GM21528 (cell line): Measurements from ENCODE around the gene MAPKAPK2.

Experiments used
- ATAC-seq: cut with Tn5 transposase; IDR thresholded peaks from one replicate; pipeline ENCODE4 v1.9.1; 2021; ENCODE audit warnings: mild to moderate bottlenecking, moderate library complexity; ENCODE audit not compliant: unreplicated experiment, low FRiP score

Gene MAPKAPK2

DNA sequence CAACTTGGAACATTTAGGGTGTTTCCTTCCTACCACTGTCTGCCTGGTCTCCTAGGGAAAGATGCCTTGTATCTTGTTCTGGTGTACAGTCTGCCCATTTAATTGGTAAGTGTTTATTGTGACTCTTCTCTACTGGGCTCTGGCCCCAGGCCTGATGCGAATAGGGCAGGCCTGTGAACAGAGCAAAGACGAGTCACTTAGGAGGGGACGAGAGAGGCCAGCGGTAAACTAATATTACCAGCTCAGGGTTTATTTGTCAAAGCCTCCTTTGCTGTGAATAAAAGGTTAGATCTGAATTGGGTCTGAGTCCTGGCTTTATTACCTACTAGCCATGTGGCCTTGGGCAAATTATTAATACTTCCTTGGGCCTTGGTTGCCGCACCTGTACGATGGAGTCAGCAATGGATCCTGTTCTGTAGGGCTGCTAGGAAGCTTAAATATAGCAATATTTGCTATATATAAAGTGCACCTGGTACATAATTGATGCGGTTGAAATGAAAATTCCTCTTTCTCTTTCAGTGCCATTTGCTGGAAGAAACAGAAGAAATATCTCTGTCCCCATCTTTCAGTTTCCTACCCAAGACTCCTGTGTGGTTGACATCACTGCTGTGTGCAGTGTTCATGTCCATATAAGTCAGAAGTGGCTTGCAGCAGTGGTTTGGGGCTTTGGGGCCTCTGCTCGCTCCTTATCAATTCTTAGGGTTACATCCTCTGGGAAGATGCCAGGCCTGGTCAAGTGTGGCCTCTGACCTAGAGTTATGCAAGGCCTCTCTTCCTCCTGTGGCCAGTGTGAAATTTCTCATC is 32.4 kb downstream of the MAPKAPK2 start:
- ATAC-seq: peak; percentile 67

DNA sequence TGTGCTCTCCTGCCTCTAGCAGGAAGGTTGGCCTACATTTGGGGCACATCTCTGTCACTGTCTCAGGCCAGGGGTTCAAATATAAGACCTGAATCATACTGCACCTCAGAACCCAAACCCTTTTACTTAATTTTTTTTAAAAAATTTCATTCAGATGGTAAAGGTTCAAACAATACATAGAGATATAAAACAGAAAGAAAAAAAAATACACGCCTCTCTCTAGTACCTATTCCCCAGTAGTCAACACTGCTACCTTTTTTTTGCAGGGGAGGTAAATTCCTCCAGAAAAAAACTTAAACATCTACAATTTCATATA is 32.9 kb downstream of the MAPKAPK2 start:
- no peak for ATAC-seq

DNA sequence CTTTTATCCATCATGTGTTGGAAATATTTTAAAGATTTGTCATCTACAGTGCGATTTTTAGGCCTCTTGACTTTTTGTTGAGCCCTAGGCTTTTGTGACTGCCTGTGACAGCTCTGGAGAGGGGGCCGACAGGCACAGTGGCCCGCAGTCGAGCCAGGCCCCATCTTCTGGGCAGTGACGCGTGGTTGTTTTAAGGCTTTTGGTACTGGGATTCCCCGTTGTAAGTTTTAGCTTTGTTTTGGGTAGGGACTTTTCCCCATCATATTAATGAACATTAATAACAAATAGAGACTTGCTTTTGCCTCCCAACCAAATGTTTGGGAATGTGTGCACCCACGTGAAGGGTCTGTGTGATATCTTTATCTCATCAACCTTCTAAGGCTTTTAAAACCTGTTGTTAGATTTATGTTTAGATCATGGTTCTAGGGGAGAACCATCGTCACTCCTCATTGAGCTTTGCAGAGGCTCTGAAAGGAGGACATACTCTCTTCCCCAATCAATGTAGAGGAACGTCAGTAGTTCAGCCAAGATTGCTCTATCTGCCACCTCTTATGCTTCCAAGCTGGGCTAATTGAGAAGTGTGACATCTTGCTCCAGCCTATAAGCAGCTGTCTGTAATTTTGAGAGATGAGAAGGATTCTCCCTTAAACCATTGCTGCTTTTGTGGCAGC is 34.6 kb downstream of the MAPKAPK2 start:
- no peak for ATAC-seq

DNA sequence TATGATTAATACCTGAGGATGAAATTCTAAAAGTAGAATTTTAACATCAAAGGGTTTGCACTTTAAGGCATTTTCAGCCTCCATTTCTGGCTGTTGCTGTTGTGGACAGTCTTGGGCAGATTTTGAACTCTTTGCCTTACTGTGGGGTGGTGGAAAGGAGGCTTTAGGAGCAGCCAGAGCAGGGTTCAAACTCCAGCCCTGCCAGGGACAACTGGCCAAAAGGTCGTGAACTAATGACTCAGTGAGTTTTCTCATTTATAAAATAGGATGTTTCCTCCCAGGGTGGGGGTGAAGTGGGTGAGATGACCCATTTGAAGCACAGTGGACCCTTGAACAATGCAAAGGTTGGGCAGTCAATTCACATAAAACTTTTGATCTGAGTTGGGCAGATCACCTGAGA is 36.7 kb downstream of the MAPKAPK2 start:
- ATAC-seq: no peak

DNA sequence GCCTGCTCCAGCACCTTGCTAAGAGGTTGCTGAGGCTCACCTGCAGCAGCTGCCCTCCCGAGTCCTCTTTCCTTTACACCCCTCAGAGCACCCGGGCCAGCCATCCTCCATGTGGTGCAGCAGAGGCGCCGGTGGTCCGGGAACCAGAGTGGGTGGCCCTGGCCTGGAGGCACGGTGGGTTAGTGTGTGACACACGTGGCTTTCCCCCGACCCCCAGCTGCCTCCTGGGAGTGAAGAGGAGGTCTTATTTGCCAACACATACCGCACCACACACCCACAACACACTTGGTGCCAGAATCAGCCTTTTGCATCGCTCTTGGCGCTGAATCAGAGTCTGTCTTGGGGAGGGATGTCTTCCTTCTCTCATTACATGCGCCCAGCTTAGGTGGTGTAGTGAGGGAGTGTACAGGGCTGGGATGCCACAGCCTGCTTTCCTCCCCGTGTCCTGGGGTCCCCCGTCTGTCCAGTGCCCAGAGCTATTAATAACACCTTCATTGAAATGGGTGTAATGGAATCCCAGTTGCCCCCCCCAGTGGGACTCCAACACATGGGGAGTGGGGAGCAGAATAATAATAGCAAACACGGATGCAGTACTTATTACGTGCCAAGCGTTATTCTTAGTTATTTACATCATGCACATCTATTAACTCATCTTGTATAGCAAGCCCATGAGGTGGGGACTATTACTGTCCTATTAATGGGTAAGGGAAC is 38.2 kb downstream of the MAPKAPK2 start:
- no peak for ATAC-seq

DNA sequence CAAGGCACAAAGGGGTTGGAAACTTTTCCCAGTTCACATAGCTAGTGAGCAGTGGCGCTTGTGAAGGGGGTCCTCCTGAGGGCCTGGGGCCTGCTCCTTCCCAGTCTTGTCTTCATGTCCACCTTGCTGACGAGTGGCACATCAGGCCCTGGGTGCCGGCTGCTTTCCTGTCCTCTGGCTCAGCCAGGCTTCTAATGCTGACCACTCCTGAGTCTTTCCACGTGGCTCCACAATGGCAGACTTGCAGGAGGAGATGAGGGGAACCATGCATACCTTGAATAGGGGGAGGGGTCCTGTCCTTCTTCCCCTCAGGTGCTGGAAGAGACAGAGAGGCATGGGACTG is 38.7 kb downstream of the MAPKAPK2 start:
- ATAC-seq: no peak

DNA sequence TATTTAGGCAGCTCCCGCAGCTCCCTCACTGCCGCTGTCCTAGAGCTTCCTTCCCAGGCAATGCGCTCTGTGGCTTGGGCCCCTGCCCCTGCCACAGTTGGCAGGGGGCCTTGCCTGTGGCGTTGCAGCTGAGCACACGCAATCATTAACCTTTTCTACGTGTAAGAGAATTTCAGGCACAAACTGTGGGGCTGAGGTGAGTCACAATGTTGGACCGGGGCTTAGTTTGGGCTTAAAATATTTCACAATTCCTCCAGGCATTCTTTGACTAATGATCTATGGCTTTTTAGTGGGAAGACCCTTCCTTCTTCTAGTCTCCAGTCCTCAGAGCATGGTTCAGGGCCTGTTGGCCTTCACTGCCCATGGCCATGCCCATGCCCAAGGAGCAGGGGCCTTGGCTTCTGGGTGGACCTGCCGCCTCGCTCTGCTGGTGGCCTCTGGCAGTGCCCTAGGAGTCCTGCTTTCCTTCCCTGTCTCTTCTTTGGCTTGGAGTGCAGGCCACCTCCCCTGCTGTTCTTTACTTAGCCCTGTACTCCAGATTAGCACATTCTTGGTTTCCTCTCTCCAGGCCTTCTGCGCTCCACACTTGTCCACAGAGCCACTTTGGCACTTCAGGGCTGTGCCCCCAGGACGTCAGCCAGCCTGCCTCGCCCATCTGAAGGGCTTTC is 39.2 kb downstream of the MAPKAPK2 start:
- no peak for ATAC-seq

DNA sequence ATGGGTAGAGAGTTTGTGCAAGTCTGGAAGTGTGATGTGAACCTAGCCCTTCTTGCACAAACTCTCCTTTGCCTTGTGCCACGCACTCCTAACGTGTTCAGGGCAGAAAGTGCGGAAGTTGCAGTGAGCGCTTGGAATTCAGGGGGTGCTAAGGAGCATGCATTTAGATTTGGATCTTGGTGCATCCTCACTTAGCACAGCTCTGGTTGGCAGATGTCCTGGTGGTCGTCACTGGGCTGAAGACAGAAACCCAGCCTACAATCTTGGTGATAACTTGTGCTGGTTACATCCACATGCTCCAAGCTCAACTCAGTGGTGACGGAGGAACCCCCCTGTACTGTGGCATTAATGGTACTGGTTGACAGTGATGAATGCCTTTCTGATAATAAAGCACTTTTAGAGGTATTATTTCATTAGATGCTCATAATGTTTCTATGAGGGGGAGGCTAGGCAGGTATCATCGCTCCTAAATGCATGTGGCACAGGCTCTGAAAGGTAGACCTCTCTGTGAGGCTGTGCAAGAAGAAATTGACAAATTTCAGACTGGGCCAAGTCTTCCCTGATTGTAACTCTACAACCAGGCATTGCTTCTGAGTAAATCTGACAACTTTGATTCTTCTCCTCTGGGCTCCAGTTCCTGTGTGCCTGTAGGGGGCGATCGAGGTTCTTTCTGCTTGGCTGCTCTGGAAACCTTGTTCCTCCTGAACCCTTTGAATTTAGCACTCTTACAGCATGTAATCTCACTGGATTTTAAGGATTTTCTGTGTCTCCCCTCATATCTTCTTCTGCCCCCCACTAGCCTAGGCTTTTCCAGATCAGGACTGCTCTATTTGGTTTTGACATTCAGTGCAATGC is 40.6 kb downstream of the MAPKAPK2 start:
- no peak for ATAC-seq

DNA sequence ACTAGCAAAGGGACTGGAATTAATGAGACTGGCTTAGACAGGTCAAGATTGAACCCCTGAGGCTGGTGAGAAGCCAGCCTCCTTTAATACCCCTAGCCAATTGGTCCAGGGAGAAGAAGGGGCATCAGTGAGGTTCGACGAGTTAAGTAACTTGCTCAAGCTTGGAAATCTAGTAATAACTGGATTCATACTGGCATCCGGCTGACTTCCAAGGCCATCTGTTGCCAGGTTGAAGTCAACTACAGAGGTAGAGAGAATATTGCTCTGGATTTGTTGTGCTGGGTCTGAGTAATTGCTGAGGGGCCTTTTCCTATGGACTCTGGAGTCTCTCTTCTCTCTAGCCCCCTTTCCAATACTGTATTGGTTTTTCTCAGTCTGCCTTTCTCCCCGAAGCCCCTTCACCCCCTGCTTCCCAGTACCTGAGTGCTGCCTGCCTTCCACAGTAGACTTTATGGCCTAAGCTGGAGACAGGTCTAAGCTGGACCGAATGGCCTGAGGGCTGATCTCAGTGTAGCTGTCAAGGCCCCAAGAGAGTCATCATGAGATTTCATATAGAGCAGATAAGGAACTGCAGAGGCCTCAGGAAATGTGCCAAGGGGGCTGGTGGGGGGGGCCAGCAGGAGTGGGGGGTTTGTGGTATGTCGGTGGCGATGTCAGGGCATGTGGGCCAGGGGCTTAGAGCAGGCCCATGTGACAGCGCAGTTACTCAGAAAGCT is 43.4 kb downstream of the MAPKAPK2 start:
- no peak for ATAC-seq

DNA sequence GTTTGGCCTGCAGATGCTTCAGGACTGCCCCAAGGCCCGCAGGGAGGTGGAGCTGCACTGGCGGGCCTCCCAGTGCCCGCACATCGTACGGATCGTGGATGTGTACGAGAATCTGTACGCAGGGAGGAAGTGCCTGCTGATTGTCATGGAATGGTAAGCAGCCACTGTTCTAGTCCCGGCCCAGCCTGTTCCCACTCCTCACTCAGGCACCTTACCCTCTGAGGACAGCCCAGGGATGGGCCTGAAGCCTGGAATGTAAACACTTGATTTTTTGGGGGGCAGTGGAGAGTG is 43.9 kb downstream of the MAPKAPK2 start:
- ATAC-seq: no peak

DNA sequence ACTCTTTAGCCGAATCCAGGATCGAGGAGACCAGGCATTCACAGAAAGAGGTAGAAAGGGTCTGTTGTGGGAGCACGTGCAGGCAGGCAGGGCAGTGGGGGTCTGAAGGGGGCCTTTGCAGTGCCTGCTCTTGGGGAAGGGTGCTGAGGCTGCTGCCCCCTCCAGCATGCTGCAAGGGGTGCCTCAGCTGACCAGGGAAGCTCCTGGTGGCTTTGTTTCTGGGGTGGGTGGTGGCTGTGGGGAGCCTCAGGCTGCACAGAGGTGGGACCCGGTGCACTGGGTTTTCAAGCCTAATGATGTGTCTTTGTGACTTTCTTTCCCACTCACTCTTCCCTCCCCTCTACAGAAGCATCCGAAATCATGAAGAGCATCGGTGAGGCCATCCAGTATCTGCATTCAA is 44.3 kb downstream of the MAPKAPK2 start:
- ATAC-seq: no peak

DNA sequence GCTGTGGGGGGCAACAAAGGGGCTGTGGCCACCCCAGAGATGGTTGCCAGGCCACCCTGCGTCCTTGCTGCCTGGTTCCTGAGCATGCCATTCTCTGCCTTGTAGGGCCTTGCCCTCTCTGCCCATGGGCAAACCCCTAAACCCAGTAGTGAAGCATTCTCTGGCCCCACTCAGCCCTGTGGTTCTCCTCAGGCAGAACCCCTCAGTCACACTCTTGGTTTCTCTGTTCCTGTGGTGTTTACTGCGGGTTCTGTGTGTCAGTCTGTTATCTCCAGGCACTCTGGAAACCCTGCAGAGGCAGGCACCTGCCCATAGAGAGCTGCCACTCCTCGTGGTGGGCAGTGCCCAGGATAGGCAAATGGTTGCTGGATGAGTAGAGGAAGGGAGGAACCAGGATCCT is 44.8 kb downstream of the MAPKAPK2 start:
- no peak for ATAC-seq

DNA sequence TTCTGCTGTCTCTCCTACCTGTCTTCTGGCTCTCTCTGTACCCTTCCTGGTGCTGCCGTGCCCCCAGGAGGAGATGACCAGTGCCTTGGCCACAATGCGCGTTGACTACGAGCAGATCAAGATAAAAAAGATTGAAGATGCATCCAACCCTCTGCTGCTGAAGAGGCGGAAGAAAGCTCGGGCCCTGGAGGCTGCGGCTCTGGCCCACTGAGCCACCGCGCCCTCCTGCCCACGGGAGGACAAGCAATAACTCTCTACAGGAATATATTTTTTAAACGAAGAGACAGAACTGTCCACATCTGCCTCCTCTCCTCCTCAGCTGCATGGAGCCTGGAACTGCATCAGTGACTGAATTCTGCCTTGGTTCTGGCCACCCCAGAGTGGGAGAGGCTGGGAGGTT is 47.8 kb downstream of the MAPKAPK2 start:
- ATAC-seq: no peak

DNA sequence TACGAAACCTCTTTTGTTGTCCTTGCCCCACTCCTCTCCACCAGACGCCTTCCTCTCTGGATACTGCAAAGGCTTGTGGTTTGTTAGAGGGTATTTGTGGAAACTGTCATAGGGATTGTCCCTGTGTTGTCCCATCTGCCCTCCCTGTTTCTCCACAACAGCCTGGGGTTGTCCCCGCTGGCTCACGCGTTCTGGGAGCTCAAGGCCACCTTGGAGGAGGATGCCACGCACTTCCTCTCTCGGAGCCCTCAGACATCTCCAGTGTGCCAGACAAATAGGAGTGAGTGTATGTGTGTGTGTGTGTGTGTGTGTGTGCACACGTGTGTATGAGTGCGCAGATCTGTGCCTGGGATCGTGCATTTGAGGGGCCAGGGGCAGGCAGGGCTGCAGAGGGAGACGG is 48.3 kb downstream of the MAPKAPK2 start:
- ATAC-seq: no peak

DNA sequence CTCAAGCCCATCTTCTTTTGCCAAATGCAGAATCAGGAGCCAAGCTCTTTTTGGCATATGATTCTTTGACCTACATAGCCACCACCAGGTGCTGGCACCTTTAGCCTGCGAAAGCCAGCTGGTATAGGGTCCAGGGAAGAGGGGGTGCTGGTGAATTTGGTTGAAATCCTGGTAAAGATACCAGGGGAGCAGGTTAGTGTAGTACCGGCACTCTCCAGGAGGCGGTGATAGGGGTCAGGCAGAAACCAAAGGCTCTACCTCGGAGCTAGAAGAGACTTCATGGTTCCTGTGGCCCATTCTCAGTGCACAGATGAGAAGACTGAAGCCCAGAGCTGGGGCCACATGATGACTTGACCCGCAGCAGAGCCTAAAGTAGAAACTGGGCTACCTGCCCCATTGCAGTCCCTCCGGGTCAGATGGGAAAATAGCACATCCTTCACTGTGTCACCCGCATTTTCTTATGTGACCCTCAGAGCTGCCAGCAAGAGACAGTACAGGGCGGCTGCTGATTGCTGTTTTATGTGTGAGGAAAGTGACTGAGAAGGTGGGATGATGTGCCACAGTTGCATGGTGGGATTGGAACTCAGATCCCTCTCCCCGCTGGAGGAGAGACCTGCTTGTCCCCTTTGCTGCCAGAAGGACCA is 49.9 kb downstream of the MAPKAPK2 start:
- no peak for ATAC-seq

DNA sequence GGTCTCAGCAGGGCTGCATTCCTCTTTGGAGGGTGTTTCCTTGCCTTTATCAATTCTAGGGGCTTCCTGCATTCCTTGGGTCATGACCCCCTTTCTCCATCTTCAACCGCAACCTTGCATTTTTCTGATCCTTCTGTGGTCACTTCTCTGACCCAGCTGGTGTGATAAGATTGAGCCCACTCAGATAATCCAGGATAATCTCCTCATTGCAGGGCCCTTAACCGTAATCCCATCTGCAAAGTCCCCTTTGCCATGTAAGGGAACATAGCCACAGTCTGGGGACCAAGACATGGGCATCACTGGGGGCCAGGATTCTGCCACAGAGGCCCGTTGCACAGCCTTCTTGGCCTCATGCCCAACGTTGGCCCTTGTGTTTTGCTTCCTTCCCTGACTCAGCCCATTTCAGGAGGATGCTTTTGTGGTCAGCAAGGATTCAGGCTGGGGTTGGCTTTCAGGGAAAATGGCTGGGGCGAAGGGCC is 50.9 kb downstream of the MAPKAPK2 start:
- ATAC-seq: no peak

DNA sequence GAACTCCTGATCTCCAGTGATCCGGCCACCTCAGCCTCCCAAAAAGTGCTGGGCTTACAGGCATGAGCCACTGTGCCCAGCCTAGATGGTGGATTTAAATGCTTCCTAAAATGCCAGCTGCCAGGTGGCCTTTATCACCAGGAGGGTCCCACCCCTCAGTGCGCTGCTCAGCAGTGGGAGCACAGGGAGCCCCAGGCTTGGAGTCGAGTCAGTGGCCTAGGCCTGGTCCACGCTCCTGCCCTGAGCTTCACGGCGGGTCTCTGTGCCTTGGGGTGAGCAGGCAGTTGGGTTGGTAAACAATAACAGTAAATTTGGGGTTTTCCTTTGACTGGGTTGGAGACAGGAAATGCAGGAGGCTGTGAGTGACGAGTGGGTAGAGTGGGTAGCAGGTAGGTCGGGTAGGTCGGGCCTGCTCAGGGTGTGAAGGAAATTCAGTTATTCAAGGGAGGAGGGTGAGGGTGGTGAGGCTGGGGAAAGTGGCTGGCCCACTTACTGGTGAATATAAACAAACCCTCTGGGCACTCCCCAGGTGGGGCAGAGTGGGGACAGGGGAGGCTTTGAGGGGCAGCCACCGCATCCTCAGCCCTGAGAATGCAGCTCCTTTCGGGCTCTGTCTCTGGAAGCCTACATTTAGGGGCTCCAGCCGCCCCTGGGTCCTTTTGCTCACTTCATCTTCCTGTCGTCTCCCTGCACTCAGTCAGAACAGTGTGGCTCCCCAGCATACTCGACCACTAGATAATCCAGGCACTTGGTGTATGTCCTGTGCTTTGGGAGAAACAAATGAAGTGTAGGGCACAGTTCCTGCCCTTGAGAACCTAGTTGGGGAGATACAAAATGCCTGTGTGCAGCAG is 52.4 kb downstream of the MAPKAPK2 start:
- no peak for ATAC-seq

DNA sequence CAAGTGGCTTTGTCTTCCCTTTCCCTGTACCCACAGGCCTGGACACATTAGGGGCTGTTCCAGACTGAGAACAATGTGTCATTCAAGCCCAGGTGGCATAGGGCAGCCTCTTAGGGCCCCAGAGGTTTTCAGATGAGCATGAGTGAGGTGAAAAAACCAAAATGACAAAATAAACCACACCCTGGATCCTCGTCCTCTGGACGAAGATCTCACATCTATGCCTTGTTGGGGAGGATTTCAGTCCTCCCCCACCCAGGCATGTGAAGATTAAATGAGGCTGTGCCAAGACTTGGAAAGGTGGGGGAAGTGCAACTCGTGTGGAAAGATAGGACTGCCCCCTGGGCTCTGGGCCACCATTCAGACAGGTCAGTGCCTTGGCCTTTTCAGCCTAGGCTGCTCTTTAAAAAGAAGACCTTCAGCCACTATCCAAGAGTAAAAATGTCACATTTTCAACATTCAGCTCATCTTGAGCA is 53.1 kb downstream of the MAPKAPK2 start:
- ATAC-seq: no peak
